ENCODE data around the gene ADH6.

DNA sequence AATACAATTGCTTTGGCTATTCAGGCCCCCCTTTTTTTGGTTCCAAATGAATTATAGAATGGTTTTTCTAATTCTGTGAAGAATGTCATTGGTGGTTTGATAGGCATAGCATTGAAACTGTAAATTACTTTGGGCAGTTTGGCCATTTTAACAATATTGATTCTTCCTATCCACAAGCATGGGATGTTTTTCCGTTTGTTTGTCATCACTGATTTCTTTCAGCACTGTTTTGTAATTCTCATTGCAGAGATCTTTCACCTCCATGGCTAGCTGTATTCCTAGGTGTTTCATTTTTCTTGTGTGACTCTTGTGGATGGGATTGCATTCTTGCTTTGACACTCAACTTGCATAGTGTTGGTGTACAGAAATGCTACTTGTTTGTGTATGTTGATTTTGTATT lies 33.0 kb downstream of the ADH6 start:
- TF ChIP-seq, protein P1, sequence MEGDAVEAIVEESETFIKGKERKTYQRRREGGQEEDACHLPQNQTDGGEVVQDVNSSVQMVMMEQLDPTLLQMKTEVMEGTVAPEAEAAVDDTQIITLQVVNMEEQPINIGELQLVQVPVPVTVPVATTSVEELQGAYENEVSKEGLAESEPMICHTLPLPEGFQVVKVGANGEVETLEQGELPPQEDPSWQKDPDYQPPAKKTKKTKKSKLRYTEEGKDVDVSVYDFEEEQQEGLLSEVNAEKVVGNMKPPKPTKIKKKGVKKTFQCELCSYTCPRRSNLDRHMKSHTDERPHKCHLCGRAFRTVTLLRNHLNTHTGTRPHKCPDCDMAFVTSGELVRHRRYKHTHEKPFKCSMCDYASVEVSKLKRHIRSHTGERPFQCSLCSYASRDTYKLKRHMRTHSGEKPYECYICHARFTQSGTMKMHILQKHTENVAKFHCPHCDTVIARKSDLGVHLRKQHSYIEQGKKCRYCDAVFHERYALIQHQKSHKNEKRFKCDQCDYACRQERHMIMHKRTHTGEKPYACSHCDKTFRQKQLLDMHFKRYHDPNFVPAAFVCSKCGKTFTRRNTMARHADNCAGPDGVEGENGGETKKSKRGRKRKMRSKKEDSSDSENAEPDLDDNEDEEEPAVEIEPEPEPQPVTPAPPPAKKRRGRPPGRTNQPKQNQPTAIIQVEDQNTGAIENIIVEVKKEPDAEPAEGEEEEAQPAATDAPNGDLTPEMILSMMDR (IDR thresholded peaks at IDR 0.05): no peak
- TF ChIP-seq POLR2A (IDR thresholded peaks at IDR 0.05) (no peak), POLR2AphosphoS5 (IDR thresholded peaks at IDR 0.05) (no peak)
